GM19023 (cell line): ENCODE data around the gene TSNAXIP1.
"Not testable (repeated sequence)": the region's sequence is repeated elsewhere in the genome, so short reads cannot be mapped to it uniquely, and the experiment has no call there.

Experiments used
- ATAC-seq: cut with Tn5 transposase; IDR thresholded peaks from one replicate; pipeline ENCODE4 v1.9.1; 2021; ENCODE audit warnings: mild to moderate bottlenecking, moderate library complexity; ENCODE audit not compliant: unreplicated experiment

Gene TSNAXIP1

DNA sequence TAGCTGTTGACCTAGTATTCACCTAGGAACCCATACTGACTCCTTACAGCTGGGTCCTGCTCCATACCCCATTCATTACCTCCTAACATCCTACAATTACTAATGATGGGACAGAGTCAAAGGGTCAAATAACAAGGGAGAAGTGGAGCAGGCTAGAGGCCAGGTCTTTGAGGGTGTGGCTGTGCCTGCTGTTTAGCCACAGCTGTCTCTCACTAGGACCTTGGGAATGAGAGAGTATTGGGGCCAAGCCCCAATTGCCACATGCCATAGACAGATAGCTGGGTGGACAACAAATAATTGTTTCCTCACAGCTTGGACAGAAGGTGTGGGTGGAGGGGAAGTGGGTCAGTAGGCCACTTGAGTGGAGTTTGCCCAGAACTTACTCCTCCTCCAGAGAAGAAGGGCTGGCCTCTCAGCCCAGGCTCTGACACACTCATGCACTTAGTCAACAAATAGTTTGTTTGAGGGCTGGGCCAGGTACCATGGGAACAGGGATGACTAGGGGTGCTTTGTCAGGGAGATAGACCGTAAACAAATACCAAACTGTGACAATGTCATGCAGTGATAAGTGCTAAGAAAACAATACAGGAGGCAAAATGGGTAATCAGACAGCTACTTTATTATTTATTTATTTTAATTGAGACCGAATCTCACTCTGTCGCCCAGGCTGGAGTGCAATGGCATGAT lies 51.0 kb downstream of the TSNAXIP1 start:
- ATAC-seq: no peak

DNA sequence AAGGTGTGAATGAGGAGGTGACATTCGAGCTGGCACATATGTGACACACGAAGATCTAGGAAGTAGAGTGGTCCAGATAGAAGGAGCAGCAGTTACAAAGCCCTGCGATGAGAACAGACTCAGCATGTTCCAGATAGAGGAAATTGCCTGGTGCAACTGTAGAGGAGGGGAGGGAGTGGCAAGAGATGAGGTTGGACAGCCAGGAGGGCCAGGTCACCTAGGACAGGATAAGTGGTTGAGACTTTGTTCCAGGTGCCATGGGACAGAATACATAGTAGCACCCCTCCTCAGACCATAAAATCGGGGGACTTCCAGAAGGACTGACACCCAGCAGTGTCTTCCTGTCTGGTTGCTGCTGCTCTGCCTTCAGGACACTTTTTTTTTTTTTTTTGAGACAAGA lies 51.8 kb downstream of the TSNAXIP1 start:
- no peak for ATAC-seq

DNA sequence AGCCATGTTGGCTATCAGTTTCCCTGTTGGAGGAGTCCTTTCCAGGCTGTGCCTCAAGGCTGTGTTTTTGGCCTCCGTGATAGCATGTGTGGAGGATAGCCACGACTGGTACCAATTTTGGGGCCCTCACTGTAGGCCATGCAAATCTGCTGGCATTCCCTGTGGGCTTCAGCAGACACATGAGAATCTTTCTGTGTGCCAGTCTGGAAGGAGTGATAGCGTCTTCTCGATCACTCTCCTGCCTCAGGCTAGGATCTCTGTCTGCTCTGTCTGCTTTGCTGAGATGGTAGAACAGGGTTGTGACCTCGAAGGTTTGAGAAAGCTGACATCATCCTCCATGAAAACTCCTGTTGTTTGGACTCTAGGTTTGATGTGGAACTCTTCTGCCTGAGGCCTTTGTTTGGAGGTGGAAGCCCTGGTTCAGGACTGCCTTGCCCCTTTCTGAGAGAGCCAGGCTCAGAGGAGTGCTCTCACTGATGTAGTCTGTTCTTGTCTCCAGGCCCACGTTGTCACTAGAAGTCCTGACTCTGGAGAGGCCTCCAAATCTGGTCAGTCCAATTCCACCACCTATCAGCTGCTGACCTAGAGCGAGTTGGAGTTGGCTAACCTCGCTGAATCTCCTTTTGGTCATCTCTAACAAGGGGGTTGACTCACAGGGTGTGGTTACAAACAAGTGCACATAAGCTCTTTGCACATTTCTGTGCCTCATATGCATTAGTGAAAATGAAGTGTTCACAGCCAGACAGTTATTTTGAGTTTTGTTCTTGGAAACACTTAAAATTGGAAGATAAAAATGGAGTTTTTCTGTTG lies 54.1 kb downstream of the TSNAXIP1 start:
- ATAC-seq: no peak

DNA sequence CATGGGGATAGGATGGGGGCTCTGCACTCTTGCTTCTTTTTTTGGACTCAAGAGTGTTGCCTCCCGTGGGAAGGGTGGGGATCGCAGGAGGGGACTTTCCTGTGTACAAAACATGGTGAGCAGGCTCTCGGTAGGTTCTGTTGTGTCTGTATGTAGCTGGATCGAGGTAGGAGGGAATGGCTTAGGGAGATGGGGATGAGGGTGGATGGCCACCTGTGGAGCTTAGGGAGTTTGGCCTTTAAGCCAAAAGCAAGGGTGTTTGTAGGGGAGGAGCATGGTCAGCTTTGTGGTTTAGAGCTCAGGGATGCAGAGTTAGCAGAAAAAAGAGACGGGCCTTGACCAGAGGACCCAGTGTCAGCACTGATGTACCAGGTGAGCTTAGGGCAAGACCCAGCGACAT lies 55.2 kb downstream of the TSNAXIP1 start:
- ATAC-seq: no peak

DNA sequence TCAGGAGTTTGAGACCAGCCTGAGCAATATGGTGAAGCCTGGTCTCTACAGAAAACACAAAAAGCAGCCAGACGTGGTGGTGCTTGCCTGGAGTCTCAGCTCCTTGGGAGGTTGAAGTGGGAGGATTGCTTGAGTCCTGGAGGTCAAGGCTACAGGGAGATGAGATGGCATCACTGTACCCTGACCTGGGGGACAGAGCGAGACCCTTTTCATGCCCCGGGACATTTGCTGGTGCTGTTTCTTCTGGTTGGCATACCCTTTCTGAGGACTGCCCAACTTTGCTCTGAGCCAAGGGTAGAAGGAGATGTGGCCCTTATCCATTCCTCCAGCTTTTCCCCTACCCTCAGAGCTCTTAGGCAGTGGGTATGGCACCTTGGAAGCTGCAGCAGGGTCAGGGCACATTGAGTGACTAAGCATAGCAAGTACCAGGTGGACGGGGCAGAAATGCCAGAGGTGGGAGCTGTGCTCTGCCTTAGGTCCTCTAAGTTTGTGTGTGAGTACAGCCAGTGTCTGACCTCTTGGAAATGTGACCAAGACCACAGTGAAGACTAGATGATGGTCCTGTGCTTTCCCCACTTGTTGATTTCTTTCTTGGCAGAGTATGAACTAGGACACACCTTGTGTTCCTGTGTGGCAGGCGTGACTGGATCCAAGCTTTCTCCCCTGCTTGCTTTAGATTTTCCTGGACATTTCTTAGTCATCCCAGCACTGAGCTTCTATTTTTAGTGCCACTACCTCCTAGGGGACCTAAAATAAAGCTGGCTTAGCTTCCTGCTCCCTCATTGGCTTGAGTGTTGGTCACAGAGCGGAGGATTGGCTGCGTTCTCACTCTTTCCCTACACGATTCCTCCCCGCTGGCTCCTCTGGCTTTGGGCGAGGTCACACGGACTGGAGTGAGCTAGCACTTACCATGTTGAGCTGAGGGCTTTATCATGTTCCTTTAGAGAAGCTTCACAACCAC lies 56.2 kb downstream of the TSNAXIP1 start:
- ATAC-seq: no peak

DNA sequence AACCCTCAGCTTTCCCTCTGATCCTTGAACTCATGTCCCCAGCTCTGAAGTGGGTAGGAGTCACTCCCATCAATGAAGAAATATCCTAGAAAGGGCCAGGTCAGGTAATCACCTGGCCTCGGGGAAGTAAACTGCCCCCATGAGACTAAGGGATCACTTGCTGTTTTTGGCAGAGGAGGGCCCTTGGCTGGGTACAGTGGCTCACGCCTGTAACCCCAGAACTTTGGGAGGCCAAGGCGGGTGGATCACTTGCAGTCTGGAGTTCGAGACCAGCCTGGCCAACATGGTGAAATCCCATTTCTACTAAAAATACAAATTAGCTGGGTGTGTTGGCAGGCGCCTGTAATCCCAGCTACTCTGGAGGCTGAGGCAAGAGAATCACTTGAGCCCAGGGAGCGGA lies 57.4 kb downstream of the TSNAXIP1 start:
- not testable (repeated sequence) for ATAC-seq

DNA sequence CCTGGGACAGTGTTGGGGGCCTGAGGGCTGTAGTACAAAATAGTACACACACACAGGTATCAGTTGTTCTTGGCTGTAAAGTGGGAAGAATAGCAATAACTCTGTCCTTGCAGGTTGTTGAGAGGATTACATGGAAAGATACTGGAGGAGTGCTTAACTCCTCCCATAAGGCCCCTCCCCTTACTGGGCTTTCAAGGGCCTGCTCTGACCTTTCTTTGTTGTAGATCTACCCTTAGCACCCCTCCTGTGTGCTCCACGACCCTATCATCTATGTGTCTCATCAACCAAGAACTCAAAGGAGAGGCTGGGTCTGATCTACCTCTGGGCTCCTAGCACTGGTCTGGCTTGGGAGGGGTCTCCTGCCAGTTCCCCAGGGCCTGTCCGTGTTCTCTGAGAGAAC lies 57.9 kb downstream of the TSNAXIP1 start:
- no peak for ATAC-seq

DNA sequence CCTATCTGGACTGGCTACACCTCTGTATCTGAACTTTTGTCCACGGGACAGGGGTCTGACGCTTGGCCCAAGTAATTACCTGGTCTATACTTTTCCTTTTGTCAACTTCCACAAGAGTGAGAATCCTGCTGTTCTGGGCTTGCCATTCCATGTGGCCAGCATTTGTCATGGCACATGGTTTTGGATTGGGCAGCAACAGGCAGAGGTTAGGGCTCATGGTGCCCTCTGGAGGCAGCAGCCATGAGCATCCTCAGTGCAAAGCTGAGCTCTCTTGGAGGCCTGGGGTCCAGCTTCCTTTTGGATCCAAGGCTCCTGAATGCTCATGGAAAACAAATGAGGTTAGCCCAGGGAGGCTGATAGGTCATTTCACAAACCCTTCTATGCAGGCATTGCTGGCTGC lies 58.6 kb downstream of the TSNAXIP1 start:
- ATAC-seq: no peak

DNA sequence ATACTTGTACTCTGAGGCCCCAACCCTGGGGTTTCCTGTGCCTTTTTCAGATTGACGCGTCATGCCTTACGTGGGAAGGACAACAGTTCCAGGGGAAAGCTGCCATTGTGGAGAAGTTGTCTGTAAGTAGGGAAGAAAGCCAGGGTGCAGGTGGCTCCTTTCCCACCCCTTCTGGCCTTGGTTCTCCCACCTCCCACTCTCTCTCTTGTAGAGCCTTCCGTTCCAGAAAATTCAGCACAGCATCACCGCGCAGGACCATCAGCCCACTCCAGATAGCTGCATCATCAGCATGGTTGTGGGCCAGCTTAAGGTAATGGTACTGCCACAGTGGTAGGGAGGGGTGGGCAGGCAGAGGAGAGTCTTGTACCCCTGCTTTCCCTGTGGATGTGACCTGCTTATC lies 61.6 kb downstream of the TSNAXIP1 start:
- no peak for ATAC-seq

DNA sequence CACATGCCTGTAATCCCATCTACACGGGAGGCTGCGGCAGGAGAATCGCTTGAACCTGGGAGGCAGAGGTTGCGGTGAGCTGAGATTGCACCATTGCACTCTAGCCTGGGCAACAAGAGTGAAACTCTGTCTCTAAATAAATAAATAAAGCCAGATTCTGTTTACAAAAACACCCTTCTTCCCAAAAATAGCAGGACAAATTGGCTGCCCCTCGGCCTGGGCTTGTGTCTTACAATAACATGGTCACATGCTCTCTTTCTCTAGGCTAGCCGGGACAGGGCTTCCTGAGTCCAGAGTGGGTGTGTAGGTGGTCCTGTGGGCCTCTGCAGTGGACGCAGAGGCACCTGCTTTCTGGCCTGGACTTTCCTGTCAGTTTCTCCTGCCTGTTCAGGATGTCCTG lies 63.0 kb downstream of the TSNAXIP1 start:
- ATAC-seq: no peak

DNA sequence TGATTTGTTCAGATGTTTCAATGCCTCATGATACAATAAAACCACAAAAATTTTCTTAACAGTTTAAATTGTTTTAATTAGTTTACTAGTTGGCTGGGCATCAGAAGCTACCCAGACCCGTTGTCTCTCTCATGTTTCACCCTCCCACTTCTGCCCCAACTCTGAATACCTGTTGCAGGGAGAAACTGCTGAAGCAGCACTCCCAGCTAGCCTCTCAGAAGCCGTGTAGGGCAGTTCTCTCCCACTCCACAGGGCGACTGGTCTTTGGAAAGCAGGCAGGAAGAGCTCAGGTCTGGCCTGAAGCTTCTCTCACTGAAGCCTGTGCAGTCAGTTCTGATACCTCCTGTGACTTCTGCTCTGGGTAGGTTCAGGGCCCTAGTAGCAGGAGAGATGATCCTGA lies 64.6 kb downstream of the TSNAXIP1 start:
- no peak for ATAC-seq

DNA sequence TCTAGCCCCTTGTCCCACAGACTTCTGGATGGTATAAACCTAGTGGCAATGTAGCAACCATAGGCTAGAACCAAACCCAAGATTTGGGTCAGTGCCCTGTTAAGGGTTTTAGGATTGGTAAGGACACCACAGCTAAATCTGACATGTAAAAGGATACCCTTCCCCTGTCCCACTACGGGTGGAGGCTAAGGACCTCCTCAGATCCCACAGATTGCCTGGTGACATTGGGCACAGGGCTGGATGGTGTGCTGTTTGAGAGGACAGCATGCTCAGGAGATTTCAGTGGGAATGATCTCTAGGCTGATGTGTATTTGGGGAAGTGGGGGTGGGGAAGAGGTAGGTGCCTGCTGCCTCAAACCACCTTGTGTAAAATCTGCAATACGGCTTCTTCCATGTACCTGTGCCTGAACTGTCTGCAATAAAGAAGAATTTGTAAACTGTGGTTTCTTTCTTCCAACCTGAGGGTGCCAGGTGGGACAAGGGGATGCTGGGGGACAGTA lies 65.5 kb downstream of the TSNAXIP1 start:
- ATAC-seq: no peak

DNA sequence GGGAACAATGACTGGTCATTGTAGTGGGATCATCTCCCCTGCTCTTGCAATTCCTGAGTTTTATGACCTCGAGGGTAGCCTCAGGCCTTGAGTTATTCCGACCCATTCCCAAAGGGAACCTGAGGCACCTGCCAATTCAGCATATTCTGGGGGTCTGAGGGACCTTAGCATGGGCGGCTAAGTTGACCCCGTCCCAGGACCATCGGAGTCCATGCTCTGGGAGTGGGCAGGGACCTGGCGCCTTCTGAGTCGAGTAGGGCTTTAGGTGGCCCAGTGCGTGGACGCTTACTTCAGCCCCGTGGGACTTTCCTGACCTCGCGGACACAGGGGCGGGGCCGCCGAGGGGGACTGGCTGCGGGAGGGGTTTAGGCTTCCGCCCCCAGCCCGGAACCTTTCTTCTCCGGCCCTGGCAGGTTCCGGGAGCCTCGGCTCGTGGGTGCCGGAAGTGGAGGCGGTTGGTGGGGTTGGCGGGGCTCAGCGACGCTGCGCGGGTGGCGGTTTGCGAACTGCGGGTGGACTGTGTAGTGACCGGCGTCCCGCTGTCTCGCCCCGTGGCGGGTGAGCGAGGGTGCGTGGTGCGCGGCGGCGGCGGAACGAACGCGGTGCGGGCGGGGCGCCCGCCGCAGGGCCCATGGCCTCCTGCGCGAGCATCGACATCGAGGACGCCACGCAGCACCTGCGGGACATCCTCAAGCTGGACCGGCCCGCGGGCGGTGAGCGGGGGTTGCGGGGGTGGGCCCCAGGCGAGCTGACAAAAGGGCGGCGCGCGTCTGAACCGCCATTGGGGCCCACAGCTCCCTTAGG lies 66.1 kb downstream of the TSNAXIP1 start, which contains the start of gene EDC4:
EDC4 (plus strand) TSS at position 422 of the 804 bp plus-strand sequence; CDS start at position 632, 210 bp downstream.
- peak; percentile 77 for ATAC-seq

DNA sequence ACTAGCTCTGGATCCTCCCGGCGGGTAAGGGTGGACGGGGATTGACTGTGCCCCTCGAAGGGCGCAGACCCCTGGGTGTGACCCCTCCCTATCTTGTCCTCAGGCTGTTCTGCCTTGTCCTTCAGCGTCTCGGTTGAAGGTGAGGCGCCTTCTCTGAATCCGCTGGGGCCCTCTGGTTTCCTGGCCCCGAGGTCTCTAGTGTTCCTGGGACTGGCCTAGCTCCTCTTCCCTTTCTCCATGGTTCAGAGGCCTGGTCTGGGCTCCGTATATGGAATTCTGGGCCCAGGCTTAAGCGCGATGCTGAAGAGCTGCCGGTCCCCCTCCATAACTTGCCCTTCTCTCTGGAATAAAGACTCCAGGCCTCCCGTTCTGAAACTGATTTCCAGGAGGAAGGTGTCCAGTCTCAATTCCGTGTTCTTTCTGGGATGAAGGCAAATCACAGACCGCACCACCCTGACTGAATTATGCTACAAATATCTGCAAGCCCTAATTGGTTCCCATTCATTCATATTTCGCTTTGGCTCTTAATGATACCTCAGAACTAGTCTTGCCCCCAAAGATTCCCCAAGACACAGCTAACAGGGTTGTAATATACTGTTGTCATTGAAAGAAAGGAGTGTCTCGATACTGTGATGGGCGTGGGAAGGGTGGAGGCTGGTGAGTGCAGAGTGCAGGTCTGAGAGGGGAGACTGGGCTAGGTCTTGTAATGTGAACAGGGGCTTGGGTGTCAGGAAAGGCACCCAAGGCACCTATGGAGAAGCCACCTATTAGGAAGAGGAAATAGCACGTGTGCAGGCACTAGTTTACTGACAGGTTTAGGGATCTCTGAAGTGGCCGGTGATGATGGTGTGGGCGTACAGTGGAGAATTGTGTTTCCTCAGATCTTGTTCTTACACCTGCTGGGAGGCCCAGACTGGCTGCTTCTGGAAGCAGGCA lies 67.0 kb downstream of the TSNAXIP1 start:
- no peak for ATAC-seq

DNA sequence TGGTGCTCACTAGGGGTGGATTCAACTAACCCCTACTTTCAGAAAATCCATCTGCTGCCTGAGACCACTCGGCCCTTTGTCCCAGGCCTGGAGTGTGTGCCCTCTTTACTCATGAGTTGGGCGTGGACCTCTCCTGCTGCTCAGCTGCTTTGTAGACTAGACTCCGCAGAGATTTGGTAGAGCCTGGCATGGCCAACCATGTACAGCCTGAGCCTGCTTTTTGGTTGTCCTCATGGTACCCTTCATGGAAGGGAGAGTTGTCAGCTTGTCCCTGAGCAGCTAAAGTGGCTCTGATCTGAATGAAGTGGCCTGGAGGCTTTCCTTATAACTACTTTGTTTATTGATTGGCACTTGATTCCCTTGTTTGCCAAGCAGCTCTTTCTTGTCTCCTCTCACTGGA lies 67.7 kb downstream of the TSNAXIP1 start:
- ATAC-seq: no peak

DNA sequence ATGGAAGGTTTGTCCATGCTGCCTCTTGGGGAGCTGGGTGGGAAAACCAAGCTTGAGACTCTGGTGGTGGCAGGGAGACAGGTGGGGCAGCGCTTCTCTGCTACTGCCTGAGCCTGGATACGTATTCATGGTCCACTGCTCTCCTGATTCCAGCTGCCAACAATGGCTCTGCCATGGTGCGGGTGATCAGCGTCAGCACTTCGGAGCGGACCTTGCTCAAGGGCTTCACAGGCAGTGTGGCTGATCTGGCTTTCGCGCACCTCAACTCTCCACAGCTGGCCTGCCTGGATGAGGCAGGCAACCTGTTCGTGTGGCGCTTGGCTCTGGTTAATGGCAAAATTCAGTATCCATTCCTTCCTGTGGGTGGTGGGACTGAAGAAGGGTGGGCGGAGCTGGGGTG lies 70.4 kb downstream of the TSNAXIP1 start:
- ATAC-seq: no peak
